ENCODE data around the gene AHCYL2.

DNA sequence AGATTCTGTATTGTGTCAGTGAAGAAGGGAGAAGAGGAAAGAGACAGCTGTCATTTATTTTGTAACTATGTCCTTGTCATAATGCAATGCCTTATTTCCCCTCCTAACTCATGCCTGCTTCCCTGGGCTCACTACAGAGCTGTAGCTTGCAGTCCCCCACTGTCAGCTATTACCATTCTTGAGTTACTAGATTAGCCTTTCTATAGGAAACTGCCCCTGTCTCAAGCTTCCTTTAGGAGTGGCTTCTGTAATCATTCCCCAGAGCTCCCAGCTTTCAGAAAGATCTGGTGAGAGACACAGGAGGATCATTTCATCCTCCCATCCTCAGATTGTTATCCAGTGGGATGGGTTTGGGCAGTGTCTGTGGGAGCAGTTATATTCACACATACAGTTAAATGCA lies 245.1 kb downstream of the AHCYL2 start:
- TF ChIP-seq, protein P1, sequence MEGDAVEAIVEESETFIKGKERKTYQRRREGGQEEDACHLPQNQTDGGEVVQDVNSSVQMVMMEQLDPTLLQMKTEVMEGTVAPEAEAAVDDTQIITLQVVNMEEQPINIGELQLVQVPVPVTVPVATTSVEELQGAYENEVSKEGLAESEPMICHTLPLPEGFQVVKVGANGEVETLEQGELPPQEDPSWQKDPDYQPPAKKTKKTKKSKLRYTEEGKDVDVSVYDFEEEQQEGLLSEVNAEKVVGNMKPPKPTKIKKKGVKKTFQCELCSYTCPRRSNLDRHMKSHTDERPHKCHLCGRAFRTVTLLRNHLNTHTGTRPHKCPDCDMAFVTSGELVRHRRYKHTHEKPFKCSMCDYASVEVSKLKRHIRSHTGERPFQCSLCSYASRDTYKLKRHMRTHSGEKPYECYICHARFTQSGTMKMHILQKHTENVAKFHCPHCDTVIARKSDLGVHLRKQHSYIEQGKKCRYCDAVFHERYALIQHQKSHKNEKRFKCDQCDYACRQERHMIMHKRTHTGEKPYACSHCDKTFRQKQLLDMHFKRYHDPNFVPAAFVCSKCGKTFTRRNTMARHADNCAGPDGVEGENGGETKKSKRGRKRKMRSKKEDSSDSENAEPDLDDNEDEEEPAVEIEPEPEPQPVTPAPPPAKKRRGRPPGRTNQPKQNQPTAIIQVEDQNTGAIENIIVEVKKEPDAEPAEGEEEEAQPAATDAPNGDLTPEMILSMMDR (conservative IDR thresholded peaks at IDR 0.05; ENCODE audit: low read length): no peak
- no peak for TF ChIP-seq EZH2phosphoT487 (IDR thresholded peaks at IDR 0.05; ENCODE audit: borderline replicate concordance, low read depth, low read length)

All from OCI-LY7 (cell line).